ENCODE measurements around the gene FGF21.
"Not testable (repeated sequence)": the region's sequence is repeated elsewhere in the genome, so short reads cannot be mapped to it uniquely, and the experiment has no call there.

Gene FGF21

GRCh38 chr19:48755084-48755641 is at the start of gene FGF21:
FGF21 (plus strand) TSS chr19:48755524; CDS start chr19:48756237, 713 bp downstream.
- peak; percentile 46 for DNase-seq

GRCh38 chr19:48708471-48708870 is 46.9 kb upstream of the FGF21 start:
- DNase-seq, result no peak

GRCh38 chr19:48711106-48711662 is 44.1 kb upstream of the FGF21 start:
- no peak for DNase-seq

- no peak for DNase-seq
Observed at GRCh38 chr19:48713041-48713863, 42.1 kb upstream of the FGF21 start.

GRCh38 chr19:48713864-48714755 is 41.2 kb upstream of the FGF21 start:
- peak; percentile 99 for DNase-seq

- DNase-seq, result no peak
Observed at GRCh38 chr19:48714759-48715675, 40.3 kb upstream of the FGF21 start.

GRCh38 chr19:48715681-48716171 is 39.6 kb upstream of the FGF21 start:
- no peak for DNase-seq

- no peak for DNase-seq
Observed at GRCh38 chr19:48716562-48717291, 38.6 kb upstream of the FGF21 start.

- DNase-seq, result not testable (repeated sequence)
Observed at GRCh38 chr19:48718106-48718505, 37.2 kb upstream of the FGF21 start.

- no peak for DNase-seq
Observed at GRCh38 chr19:48718711-48719231, 36.6 kb upstream of the FGF21 start.

GRCh38 chr19:48719263-48720171 is 35.8 kb upstream of the FGF21 start, which contains the start of gene MAMSTR:
MAMSTR (minus strand) TSS chr19:48719725; CDS start chr19:48719031, 694 bp downstream.
- DNase-seq, result peak; percentile 25

GRCh38 chr19:48720251-48720612 is 35.1 kb upstream of the FGF21 start:
- DNase-seq, result no peak

GRCh38 chr19:48720613-48721296 is 34.6 kb upstream of the FGF21 start:
- peak; percentile 97 for DNase-seq

GRCh38 chr19:48722196-48722708 is 33.1 kb upstream of the FGF21 start:
- DNase-seq, result no peak

- DNase-seq, result peak; percentile 30
Observed at GRCh38 chr19:48724796-48725753, 30.2 kb upstream of the FGF21 start.

GRCh38 chr19:48726556-48726955 is 28.8 kb upstream of the FGF21 start:
- DNase-seq, result no peak

- no peak for DNase-seq
Observed at GRCh38 chr19:48728911-48729664, 26.2 kb upstream of the FGF21 start.

Data from SHP77 treated with DMSO at 0.1 percent for 48 hours (cell line).